Measurements from ENCODE around the gene C3orf33. TPM values are rescaled to one million over a fixed set of nuclear protein-coding genes. Genes with fewer than 3 reads are reported as not detected.

C3orf33 gene
- total and polyA plus RNA-seq, 2 of the 13 experiments (the other 11 are each of a cell fraction or from before 2014, with no cell fraction given): 9.2 to 12.6 TPM

GRCh38 chr3:155805204-155805801 is 775 bp downstream of the C3orf33 start (continued):
- TF ChIP-seq ZNF770 (CRISPR knock-in tag; IDR thresholded peaks at IDR 0.05) (peak; percentile 97), ZMYM4 (CRISPR knock-in tag; IDR thresholded peaks at IDR 0.05) (peak; percentile 15; the same call in 1 of the 2 replicates), JARID2 (CRISPR knock-in tag; IDR thresholded peaks at IDR 0.05; ENCODE audit: insufficient replicate concordance) (no peak), ZNF251 (CRISPR knock-in tag; IDR thresholded peaks at IDR 0.05) (no peak), HDAC2 (CRISPR knock-in tag; IDR thresholded peaks at IDR 0.05) (peak; percentile 49; the same call in 1 of the 2 replicates), SAP130 (CRISPR knock-in tag; IDR thresholded peaks at IDR 0.05; ENCODE audit: low read depth) (peak; percentile 66), POLR2A (IDR thresholded peaks at IDR 0.05; ENCODE audit: insufficient read depth in 1 of 2, low read depth in 2 of 2, low read length in 2 of 2) (0 out of 4 replicates have a peak, but pooled peaks of 1 of the 2 experiments have one; percentile 16), ZBTB26 (CRISPR knock-in tag; IDR thresholded peaks at IDR 0.05; ENCODE audit: borderline replicate concordance) (no peak), FOSL2 (CRISPR knock-in tag; IDR thresholded peaks at IDR 0.05) (peak; percentile 9; the same call in 1 of the 2 replicates), SOX6 (IDR thresholded peaks at IDR 0.05) (no peak), SOX6 (CRISPR knock-in tag; IDR thresholded peaks at IDR 0.05) (0 out of 2 replicates have a peak, but pooled peaks have one; percentile 22), ZNF83 (CRISPR knock-in tag; IDR thresholded peaks at IDR 0.05; ENCODE audit: borderline replicate concordance) (no peak), ZNF207 (IDR thresholded peaks at IDR 0.05; ENCODE audit: borderline replicate concordance) (no peak), ZNF362 (CRISPR knock-in tag; IDR thresholded peaks at IDR 0.05; ENCODE audit: borderline replicate concordance) (peak; percentile 83; the same call in 1 of the 2 replicates), NAIF1 (CRISPR knock-in tag; IDR thresholded peaks at IDR 0.05; ENCODE audit: borderline replicate concordance) (peak; percentile 38; the same call in 1 of the 2 replicates), ZNF282 (IDR thresholded peaks at IDR 0.05; ENCODE audit: partially characterized antibody) (no peak), ZMYM3 (CRISPR knock-in tag; IDR thresholded peaks at IDR 0.05) (peak; percentile 83), ELF3 (CRISPR knock-in tag; IDR thresholded peaks at IDR 0.05) (peak; percentile 32; the same call in 1 of the 2 replicates), ZBTB43 (CRISPR knock-in tag; conservative IDR thresholded peaks at IDR 0.05) (no peak), PHF21A (CRISPR knock-in tag; IDR thresholded peaks at IDR 0.05) (peak; percentile 30; the same call in 1 of the 2 replicates), TFE3 (CRISPR knock-in tag; IDR thresholded peaks at IDR 0.05) (no peak), HES4 (CRISPR knock-in tag; IDR thresholded peaks at IDR 0.05; ENCODE audit: borderline replicate concordance) (no peak), PHB2 (IDR thresholded peaks at IDR 0.05; ENCODE audit: partially characterized antibody) (no peak), YEATS2 (CRISPR knock-in tag; IDR thresholded peaks at IDR 0.05; ENCODE audit: borderline replicate concordance) (no peak), RARA (CRISPR knock-in tag; IDR thresholded peaks at IDR 0.05) (peak; percentile 45; the same call in 1 of the 2 replicates)

Data from HepG2 (cell line).